HG03135 (cell line): Measurements from ENCODE around the gene ERGIC2.

Experiments used
- ATAC-seq: cut with Tn5 transposase; IDR thresholded peaks from one replicate; pipeline ENCODE4 v1.9.1; 2021; ENCODE audit warnings: mild to moderate bottlenecking, moderate library complexity; ENCODE audit not compliant: unreplicated experiment

ERGIC2 gene

GRCh38 chr12:29376118-29376517 is 4.9 kb downstream of the ERGIC2 start:
- no peak for ATAC-seq

- no peak for ATAC-seq
These were observed 6.1 kb downstream of the ERGIC2 start for GRCh38 chr12:29374913-29375312.

GRCh38 chr12:29374012-29374411 is 7.0 kb downstream of the ERGIC2 start:
- ATAC-seq, result no peak

GRCh38 chr12:29365091-29365490 is 15.9 kb downstream of the ERGIC2 start:
- ATAC-seq, result no peak

GRCh38 chr12:29354954-29355353 is 26.0 kb downstream of the ERGIC2 start:
- no peak for ATAC-seq

- ATAC-seq, result no peak
These were observed 30.9 kb downstream of the ERGIC2 start for GRCh38 chr12:29350080-29350479.

GRCh38 chr12:29346769-29347421 is 34.1 kb downstream of the ERGIC2 start:
- ATAC-seq, result no peak

GRCh38 chr12:29343022-29343799 is 37.8 kb downstream of the ERGIC2 start:
- no peak for ATAC-seq

GRCh38 chr12:29337325-29337724 is 43.6 kb downstream of the ERGIC2 start:
- ATAC-seq, result no peak

GRCh38 chr12:29334937-29335336 is 46.0 kb downstream of the ERGIC2 start:
- ATAC-seq, result no peak

- no peak for ATAC-seq
These were observed 47.8 kb downstream of the ERGIC2 start for GRCh38 chr12:29333178-29333577.

- ATAC-seq, result no peak
These were observed 51.6 kb downstream of the ERGIC2 start for GRCh38 chr12:29329411-29329810.

GRCh38 chr12:29322157-29322556 is 58.8 kb downstream of the ERGIC2 start:
- ATAC-seq, result no peak

- no peak for ATAC-seq
These were observed 60.5 kb downstream of the ERGIC2 start for GRCh38 chr12:29320295-29321085.

GRCh38 chr12:29317556-29318363 is 63.2 kb downstream of the ERGIC2 start:
- ATAC-seq, result peak; percentile 99

GRCh38 chr12:29316752-29317151 is 64.2 kb downstream of the ERGIC2 start:
- no peak for ATAC-seq

GRCh38 chr12:29314416-29314815 is 66.6 kb downstream of the ERGIC2 start:
- no peak for ATAC-seq

- ATAC-seq, result no peak
These were observed 70.1 kb downstream of the ERGIC2 start for GRCh38 chr12:29310899-29311298.

GRCh38 chr12:29309320-29309902 is 71.6 kb downstream of the ERGIC2 start:
- no peak for ATAC-seq

GRCh38 chr12:29306682-29307081 is 74.3 kb downstream of the ERGIC2 start:
- ATAC-seq, result no peak
